Esophagus squamous epithelium (tissue), 4 donors: ENCODE measurements around the gene GBP3.

ENCODE experiments used
- POLR2A ChIP-seq, 4 donors: fragments of 450-650 bp; IDR thresholded peaks; one replicate each; pipeline ENCODE4 v1.6.1; 2017; ENCODE audit warnings: antibody characterized with exemption in 4 of 4, mild to moderate bottlenecking in 4 of 4, moderate library complexity in 3 of 4
- TF ChIP-seq, protein P1 (sequence below), 6 experiments: fragments of 450-650 bp in 4 of 6; fragments of 200-600 bp in 2 of 6; sonication (generic) in 2 of 6; IDR thresholded peaks; one replicate each; pipeline ENCODE4 v1.5.1; 2016 to 2019; ENCODE audit warnings: antibody characterized with exemption in 6 of 6, mild to moderate bottlenecking in 4 of 6, moderate library complexity in 4 of 6

DNA sequence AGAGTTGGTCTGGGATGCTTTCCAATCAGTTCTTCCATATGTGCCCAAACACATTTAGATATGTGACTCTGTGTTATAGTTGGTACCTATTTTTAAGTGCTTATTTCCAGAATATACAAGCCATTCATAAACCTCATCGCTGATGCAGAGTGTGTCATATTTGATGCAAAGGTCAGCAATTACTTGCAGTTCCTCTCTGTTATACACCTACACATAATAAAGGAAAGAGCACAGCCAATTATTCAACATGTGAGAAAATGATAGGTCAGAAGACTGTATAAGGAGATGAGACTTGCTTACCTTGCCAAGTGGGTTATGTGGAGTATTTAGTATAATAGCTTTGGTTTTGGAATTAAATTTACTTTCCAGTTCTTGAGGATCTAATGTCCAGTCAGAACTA is 61.6 kb downstream of the GBP3 start:
- no peak for TF ChIP-seq POLR2A (IDR thresholded peaks at IDR 0.05)
- TF ChIP-seq, protein P1, sequence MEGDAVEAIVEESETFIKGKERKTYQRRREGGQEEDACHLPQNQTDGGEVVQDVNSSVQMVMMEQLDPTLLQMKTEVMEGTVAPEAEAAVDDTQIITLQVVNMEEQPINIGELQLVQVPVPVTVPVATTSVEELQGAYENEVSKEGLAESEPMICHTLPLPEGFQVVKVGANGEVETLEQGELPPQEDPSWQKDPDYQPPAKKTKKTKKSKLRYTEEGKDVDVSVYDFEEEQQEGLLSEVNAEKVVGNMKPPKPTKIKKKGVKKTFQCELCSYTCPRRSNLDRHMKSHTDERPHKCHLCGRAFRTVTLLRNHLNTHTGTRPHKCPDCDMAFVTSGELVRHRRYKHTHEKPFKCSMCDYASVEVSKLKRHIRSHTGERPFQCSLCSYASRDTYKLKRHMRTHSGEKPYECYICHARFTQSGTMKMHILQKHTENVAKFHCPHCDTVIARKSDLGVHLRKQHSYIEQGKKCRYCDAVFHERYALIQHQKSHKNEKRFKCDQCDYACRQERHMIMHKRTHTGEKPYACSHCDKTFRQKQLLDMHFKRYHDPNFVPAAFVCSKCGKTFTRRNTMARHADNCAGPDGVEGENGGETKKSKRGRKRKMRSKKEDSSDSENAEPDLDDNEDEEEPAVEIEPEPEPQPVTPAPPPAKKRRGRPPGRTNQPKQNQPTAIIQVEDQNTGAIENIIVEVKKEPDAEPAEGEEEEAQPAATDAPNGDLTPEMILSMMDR (IDR thresholded peaks at IDR 0.05), result no peak
